ENCODE measurements around the gene JADE1. TPM values are rescaled to one million over a fixed set of nuclear protein-coding genes. Genes with fewer than 3 reads are reported as not detected.
A peak's percentile ranks its signal among the peaks of the same experiment; 100 is the strongest.

The JADE1 gene
- 10 to 100 TPM; 30.4 to 31.2 TPM for total RNA-seq

DNA sequence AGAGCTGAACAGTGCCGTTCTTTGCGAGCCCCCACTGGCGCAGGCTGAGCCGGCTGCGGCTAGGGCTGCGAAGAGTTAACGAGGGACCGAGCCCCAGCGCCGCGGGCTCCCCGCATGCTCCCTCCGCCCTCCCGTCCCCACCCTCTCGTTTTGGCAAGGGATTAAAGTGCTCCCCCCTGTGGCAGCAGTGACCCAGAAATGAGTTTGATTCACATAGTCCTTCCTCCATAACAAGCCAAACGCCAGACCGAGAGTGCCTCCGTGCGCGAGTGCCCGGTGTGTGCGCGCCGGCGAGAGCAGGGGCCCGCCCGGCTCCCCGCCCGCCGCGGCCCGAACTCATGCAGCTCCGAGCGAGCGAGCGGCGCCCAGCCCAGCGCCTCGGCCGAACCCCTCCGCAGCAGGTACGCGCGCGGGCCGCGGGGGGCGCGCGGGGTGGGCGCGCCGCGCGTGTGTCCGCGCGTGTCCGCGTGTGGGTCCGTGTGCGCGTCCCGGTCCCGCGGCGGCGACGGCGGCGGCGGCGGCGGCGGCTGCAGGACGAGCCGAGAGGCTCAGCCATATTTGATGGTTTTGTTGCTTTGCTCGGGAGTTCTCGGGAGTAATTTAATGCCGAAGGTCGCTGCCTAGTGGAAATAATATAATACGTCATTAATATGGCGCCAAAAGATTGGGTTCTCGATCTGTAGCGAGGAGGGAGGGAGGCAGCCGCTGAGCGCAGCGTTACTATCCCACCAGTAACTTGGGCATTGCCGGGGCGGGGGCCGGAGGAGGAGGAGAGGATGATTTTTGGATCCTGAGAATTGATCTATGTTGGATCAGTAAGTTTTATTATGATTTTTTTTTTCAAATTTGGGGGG is at the start of gene JADE1:
Gene JADE1, plus strand, starts transcription at position 224 of the 854 bp plus-strand sequence. CDS start 22,059 bp downstream, outside the sequence.
- Mint-ChIP-seq H3K27me3 (no peaks in the 10 kb centered on the region), H3K36me3 (peaks cover 1% of the 10 kb centered on the region), H3K27ac (peak within 1 kb of the TSS; percentile 99), H3K9me3 (ENCODE audit: low read depth) (no peaks in the 10 kb centered on the region), H3K4me1 (peaks cover 12% of the 10 kb centered on the region), H3K4me3 (peak within 1 kb of the TSS; percentile 98)
- CTCF ChIA-PET, result interaction anchor here (0.7 to 1.9 kb wide), 7 partner anchors 29 to 355 kb away, joined by 3 to 6 read pairs (median 4); no protein-coding TSS in a partner anchor
- ATAC-seq, result peak; percentile 68
- DNase-seq, result peak; percentile 95

DNA sequence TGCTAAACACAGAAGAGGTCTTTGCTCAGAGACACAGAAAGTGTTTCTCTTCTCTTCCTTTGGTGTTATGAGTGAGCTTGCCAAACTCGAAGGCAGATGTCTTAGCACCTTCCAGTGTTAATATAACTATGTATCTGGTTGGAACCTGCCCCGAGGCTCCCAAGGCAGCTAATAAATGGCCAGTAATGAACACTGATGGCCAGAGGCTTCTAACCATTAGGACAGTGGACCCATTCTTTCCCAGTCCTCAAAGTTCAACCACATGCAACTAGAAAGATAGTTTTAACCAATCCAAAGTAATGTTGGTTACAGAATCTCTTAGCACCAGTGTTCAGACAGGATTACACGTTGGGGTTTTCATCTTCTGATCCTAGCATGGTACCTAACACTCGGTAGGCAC is 42.7 kb upstream of the JADE1 start:
- no peak for ATAC-seq
- Mint-ChIP-seq H3K36me3 (no peaks in the 10 kb centered on the region), H3K27me3 (peaks cover 3% of the 10 kb centered on the region), H3K4me1 (peaks cover 2% of the 10 kb centered on the region), H3K9me3 (ENCODE audit: low read depth) (no peaks in the 10 kb centered on the region), H3K27ac (no peak overlapping the region), H3K4me3 (no peak overlapping the region)
- CTCF ChIA-PET, result no interaction called here
- no peak for DNase-seq

DNA sequence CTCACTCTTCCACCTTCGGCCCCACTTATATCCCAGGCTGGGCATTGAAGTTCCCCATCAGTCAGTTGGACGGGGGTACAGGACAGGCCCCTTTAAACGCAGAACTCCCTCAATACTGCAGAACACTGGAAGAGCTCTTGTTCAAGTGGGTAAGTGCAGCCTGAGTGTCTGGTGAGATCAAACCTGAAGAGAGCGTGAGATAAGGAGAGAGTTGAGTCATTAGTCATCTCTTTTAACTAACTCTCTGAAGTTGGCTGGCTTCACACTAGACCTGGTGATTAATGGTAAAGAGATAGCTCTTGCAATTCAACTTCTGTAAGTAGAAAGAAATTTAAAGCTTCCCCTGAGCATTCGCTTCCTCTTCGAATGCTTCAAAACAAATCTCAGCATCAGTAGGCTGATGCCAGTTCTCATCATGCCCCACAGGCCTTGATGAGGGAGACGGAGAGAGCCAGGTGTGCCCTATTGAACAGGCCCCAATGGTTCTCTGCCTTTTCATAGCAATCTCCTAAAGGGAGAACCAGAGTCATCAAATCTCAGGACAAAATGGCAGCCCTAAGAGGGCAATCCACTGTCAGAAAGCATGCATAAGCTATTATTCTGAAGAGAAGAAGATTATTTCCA is 41.0 kb upstream of the JADE1 start:
- Mint-ChIP-seq H3K27ac (no peak overlapping the region), H3K4me1 (peaks cover 2% of the 10 kb centered on the region), H3K36me3 (no peaks in the 10 kb centered on the region), H3K4me3 (no peak overlapping the region), H3K27me3 (peaks cover 3% of the 10 kb centered on the region), H3K9me3 (ENCODE audit: low read depth) (no peaks in the 10 kb centered on the region)
- no peak for DNase-seq
- no peak for ATAC-seq
- CTCF ChIA-PET, result no interaction called here

DNA sequence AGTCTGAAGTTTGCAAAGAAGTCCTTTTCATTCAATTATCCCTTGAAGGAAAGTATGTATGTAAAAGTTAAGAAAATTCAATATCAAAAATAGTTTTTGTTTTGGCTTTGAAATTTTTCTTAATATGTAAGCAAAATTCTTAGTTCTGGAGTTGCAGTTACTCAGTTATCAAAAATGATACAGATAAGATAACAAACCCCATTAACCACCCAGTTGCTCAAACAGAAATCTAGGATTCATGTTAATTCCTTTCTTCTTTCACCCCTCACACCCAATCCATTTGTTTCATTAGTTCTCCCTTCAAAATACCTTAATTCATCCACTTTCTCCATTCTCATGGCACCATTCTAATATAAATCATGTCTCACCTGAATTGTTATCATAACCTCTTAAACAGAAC is 40.5 kb upstream of the JADE1 start:
- no peak overlapping the region for H3K4me3 Mint-ChIP-seq
- ATAC-seq (no peak), DNase-seq (no peak)
- CTCF ChIA-PET, result no interaction called here
- peaks cover 2% of the 10 kb centered on the region for H3K4me1 Mint-ChIP-seq
- H3K27ac Mint-ChIP-seq, result no peak overlapping the region
- H3K36me3 Mint-ChIP-seq, result no peaks in the 10 kb centered on the region
- H3K9me3 Mint-ChIP-seq (ENCODE audit: low read depth), result no peaks in the 10 kb centered on the region
- peaks cover 3% of the 10 kb centered on the region for H3K27me3 Mint-ChIP-seq

DNA sequence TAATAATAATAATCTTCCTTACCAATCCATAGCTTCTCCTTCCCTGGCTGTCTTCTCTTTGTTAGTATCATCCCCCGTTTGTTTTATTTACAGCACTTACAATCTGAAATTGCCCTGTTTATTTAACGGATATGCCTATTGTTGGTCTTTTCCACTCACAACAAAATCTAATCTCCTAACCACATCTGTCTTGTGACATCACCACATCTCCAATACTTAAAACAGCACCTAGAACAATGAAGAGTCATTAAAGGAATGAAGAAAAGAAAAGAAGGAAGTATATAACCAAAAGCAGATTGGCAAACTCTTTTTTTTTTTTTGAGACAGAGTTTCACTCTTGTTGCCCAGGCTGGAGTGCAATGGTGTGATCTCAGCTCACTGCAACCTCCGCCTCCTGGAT is 38.7 kb upstream of the JADE1 start:
- Mint-ChIP-seq H3K27me3 (peaks cover 6% of the 10 kb centered on the region), H3K4me3 (no peak overlapping the region), H3K9me3 (ENCODE audit: low read depth) (no peaks in the 10 kb centered on the region), H3K36me3 (no peaks in the 10 kb centered on the region), H3K4me1 (peaks cover 2% of the 10 kb centered on the region), H3K27ac (no peak overlapping the region)
- ATAC-seq, result no peak
- CTCF ChIA-PET, result no interaction called here
- no peak for DNase-seq

DNA sequence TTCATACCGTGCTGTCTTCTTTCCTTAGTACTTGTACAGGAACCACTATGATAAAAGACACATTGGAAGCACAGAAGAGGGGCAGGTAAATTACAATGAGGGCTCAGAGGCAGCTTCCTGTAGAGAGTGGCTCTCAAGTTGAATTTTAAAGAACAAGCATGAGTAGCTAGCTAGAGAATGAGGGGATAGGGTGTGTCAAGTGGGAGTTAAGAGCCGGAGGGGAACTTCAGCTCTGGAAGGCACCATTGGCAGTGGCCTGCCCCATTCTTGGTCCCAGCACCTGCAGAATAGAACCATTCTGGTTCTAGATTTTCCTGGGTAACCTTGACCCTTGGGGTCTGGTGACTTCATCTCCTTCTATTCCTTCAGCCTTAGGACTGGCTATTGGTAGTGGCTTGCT is 34.0 kb upstream of the JADE1 start:
- no peak for ATAC-seq
- no peaks in the 10 kb centered on the region for H3K36me3 Mint-ChIP-seq
- peaks cover 2% of the 10 kb centered on the region for H3K4me1 Mint-ChIP-seq
- peaks cover 17% of the 10 kb centered on the region for H3K27me3 Mint-ChIP-seq
- no peak for DNase-seq
- no peak overlapping the region for H3K4me3 Mint-ChIP-seq
- CTCF ChIA-PET, result interaction anchor here (0.6 to 2.0 kb wide), 3 partner anchors 16 to 37 kb away, joined by 3 to 4 read pairs (median 3); no protein-coding TSS in a partner anchor
- no peak overlapping the region for H3K27ac Mint-ChIP-seq
- no peaks in the 10 kb centered on the region for H3K9me3 Mint-ChIP-seq (ENCODE audit: low read depth)

DNA sequence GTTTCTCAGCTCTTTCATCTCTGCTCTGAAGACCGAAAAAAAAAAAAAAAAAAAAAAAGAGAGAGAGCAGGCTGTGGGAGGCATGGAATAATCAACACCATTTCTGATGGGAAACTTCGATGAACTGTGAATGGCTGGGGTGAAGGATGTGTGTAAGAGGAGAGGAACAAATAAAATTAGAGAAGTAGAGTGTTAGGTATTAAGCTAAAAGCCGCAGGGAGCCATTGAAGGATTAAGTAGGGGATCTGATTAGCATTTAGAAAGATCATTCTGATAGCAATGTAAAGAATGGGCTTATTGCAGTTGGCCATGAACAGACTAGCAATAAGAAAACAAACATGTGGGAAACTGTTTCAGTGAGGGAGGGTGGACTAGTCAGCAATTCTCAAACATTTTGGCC is 33.6 kb upstream of the JADE1 start:
- Mint-ChIP-seq H3K27me3 (peaks cover 17% of the 10 kb centered on the region), H3K36me3 (no peaks in the 10 kb centered on the region), H3K27ac (no peak overlapping the region), H3K4me3 (no peak overlapping the region), H3K4me1 (no peaks in the 10 kb centered on the region), H3K9me3 (ENCODE audit: low read depth) (no peaks in the 10 kb centered on the region)
- DNase-seq (no peak), ATAC-seq (no peak)
- CTCF ChIA-PET, result interaction anchor here (0.6 to 2.0 kb wide), 2 partner anchors 15 to 37 kb away, joined by 3 to 4 read pairs; no protein-coding TSS in a partner anchor

DNA sequence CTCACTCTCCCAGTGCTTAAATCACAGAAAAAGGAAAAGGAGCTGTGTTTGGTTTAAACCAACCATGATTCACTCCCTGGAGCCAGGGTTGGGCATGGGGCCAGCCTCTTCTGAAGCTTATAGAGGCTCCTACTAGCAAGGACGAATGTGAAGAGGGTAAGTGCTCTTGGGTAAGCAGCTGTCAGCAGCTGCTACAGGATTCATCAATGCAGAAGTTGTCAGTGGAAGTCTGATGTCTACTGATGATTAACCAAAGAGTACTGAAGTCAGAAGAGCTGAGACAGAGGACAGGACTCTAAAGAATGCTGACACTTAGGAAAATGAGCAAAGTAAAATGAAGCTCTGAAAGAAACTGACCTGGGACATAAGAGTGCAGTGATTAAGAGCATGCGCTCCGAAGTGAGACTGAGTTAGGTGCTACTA is 32.7 kb upstream of the JADE1 start:
- peaks cover 17% of the 10 kb centered on the region for H3K27me3 Mint-ChIP-seq
- CTCF ChIA-PET, result interaction anchor here (2.0 kb wide), 1 partner anchor 14 kb away, joined by 4 read pairs; no protein-coding TSS in a partner anchor
- DNase-seq, result no peak
- H3K9me3 Mint-ChIP-seq (ENCODE audit: low read depth), result no peaks in the 10 kb centered on the region
- no peak overlapping the region for H3K27ac Mint-ChIP-seq
- no peak for ATAC-seq
- no peaks in the 10 kb centered on the region for H3K4me1 Mint-ChIP-seq
- no peak overlapping the region for H3K4me3 Mint-ChIP-seq
- H3K36me3 Mint-ChIP-seq, result no peaks in the 10 kb centered on the region

DNA sequence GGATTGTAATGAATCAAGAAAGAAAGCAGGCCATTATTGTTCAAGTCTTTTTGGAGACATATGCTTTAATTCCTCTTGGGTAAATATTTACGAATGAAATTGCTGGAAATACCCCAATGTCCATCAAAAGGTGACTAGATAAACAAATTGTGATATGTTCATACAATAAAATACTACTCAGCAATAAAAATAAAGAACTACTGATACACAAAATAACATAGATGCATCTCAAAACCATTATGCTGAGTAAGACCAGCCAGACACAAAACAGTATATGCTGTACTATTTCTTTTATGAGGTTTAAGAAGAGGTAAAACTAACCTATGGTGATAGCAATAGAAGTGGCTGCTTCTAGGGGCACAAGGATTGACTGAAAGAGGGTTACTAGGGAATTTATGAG is 28.8 kb upstream of the JADE1 start:
- CTCF ChIA-PET, result no interaction called here
- no peak for DNase-seq

DNA sequence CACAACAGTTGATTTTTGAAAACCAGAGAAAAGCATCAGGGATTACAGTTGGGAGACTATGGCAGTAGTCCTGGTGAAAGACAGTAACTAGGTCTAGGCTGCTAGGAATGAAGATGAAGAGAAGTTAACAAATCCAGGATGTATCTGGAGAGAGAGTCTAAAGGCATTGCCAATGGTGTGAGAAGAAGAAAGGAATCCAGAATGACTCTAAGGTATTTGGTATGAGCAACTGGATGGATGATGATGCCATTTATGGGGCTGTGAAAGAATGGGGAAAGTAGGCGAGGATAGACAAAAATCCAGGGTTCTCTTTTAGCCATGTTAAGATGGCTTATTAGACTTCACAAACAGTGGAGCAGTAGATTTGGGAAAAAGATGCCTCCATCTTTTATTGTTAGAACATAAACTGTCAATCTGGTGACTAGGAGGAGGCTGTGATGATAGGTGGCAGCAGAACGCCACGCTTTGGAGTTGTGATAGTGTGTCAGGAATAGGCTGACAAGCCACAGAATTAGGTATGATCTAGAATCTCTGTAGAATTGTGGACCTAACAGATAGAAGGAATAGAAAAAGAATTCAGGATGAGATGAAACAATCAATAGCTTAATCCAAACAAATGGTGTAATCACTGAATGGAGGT is 27.3 kb upstream of the JADE1 start:
- peak; percentile 49 for ATAC-seq
- Mint-ChIP-seq H3K27me3 (peaks cover 5% of the 10 kb centered on the region), H3K4me1 (no peaks in the 10 kb centered on the region), H3K9me3 (ENCODE audit: low read depth) (no peaks in the 10 kb centered on the region), H3K4me3 (no peak overlapping the region), H3K36me3 (no peaks in the 10 kb centered on the region), H3K27ac (no peak overlapping the region)
- DNase-seq, result no peak
- CTCF ChIA-PET, result interaction anchor here (0.7 to 1.3 kb wide), 2 partner anchors 23 to 80 kb away, joined by 4 read pairs; no protein-coding TSS in a partner anchor

More for the DNA sequence above, 28.8 kb upstream of the JADE1 start:
- Mint-ChIP-seq H3K4me1 (no peaks in the 10 kb centered on the region), H3K27ac (no peak overlapping the region), H3K4me3 (no peak overlapping the region), H3K27me3 (peaks cover 17% of the 10 kb centered on the region), H3K9me3 (ENCODE audit: low read depth) (no peaks in the 10 kb centered on the region), H3K36me3 (no peaks in the 10 kb centered on the region)
- ATAC-seq, result no peak

DNA sequence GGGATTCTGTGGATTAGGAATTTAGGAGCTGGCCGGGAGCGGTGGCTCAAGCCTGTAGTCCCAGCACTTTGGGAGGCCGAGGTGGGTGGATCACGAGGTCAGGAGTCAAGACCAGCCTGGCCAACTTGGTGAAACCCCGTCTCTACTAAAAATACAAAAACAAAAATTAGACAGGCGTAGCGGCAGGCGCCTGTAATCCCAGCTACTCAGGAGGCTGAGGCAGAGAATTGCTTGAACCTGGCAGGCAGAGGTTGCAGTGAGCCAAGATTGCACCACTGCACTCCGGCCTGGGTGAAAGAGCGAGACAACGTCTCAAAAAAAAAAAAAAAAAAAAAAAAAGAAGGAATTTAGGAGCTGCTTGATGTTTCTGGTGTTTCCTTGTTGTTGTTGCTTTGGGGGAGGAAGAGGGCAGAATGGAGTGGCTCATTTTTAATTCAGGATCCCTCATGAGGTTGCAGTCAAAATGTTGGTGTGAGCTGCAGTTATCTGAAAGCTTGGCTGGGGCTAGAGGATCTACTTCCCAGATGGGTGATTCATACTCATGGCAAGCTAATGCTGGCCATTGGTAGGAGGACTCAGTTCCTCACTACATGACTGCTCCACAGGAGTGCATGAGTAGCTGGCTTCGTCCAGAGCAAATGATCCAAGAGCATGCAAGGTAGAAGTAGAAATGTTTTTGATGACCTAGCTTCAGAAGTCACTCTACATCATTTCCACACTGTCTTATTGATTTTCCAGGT is 26.5 kb upstream of the JADE1 start:
- DNase-seq (no peak), ATAC-seq (no peak)
- Mint-ChIP-seq H3K4me1 (no peaks in the 10 kb centered on the region), H3K27ac (no peak overlapping the region), H3K27me3 (peaks cover 4% of the 10 kb centered on the region), H3K9me3 (ENCODE audit: low read depth) (no peaks in the 10 kb centered on the region), H3K36me3 (no peaks in the 10 kb centered on the region), H3K4me3 (no peak overlapping the region)
- CTCF ChIA-PET, result interaction anchor here (0.7 to 1.3 kb wide), 3 partner anchors 24 to 632 kb away, joined by 4 read pairs; no protein-coding TSS in a partner anchor

DNA sequence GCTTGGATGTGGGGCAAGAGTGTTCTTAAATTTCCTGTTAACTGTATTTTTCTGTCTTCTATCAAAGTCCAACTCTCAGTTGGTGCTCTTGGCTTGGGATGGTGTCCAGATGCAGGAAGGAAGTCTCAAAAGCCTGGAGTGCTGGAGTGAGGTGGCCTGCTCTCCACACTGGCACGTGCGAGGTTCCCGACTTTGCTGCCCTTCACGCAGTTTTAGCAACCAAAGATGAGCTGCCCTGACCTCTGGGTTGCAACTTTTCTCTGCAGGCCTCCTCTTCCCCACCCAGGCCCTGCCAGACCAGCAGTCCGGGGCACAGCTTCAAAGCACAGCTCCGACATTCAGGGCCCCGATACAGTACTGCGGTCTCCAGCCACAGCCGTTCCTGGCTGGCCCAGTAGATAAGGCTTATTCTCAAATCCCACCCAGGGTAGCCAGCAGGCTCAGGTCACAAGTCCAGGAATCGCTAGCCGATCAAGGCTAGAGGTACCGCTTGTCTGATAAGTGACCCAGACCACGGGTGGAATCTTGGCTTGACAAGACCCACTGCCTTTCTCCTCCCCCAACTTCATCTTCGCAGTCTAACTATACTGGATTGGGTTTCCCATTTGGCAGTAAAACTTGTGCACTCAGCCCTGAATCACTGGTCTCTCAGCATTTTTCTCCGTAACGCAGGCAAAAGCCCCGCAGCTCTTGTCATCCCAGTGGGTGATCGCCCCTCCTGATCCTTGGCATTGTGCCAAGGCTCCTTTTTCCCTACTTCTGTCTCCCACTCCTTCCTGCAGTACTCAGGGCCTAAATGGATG is 21.8 kb upstream of the JADE1 start:
- ATAC-seq (no peak), DNase-seq (no peak)
- peaks cover 2% of the 10 kb centered on the region for H3K27me3 Mint-ChIP-seq
- H3K4me1 Mint-ChIP-seq, result no peaks in the 10 kb centered on the region
- no peaks in the 10 kb centered on the region for H3K9me3 Mint-ChIP-seq (ENCODE audit: low read depth)
- H3K36me3 Mint-ChIP-seq, result no peaks in the 10 kb centered on the region
- no peak overlapping the region for H3K27ac Mint-ChIP-seq
- no peak overlapping the region for H3K4me3 Mint-ChIP-seq
- CTCF ChIA-PET, result no interaction called here

All from activated CD8-positive, alpha-beta memory T cell treated with anti-CD3 and anti-CD28 coated beads, Interleukin-2, amount 10 ng/mL, durations not matched to agents 7 days and 5 days (primary cell).